Stimulated activated naive CD8-positive, alpha-beta T cell treated with anti-CD3 and anti-CD28 coated beads, Interleukin-15, Interleukin-2, amounts not matched to agents 100 ng/mL and 50 ng/mL, for 24 hours (primary cell): Measurements from ENCODE around the gene RPS21.
"Not testable (repeated sequence)": the region's sequence is repeated elsewhere in the genome, so short reads cannot be mapped to it uniquely, and the experiment has no call there.

Source experiments
- H3K27ac Mint-ChIP-seq: one replicate; pipeline ENCODE4 v1.8.0; 2021; ENCODE audit warnings: mild to moderate bottlenecking, mixed read lengths
- H3K27me3 Mint-ChIP-seq: one replicate; pipeline ENCODE4 v1.8.0; 2021; ENCODE audit warnings: mixed read lengths
- H3K36me3 Mint-ChIP-seq: one replicate; pipeline ENCODE4 v1.8.0; 2021; ENCODE audit warnings: low read depth, mixed read lengths
- H3K4me1 Mint-ChIP-seq: one replicate; pipeline ENCODE4 v1.8.0; 2021; ENCODE audit warnings: low read depth, mixed read lengths
- H3K4me3 Mint-ChIP-seq: one replicate; pipeline ENCODE4 v1.8.0; 2021; ENCODE audit warnings: mild to moderate bottlenecking, mixed read lengths
- H3K9me3 Mint-ChIP-seq: one replicate; pipeline ENCODE4 v1.8.0; 2021; ENCODE audit warnings: mixed read lengths

Gene RPS21

GRCh38 chr20:62425281-62426058 is 38.6 kb downstream of the RPS21 start:
- Mint-ChIP-seq H3K4me3 (no peak overlapping the region), H3K36me3 (no peaks in the 10 kb centered on the region), H3K27me3 (no peaks in the 10 kb centered on the region), H3K27ac (no peak overlapping the region), H3K4me1 (no peaks in the 10 kb centered on the region), H3K9me3 (no peaks in the 10 kb centered on the region)

- not testable (repeated sequence) for H3K9me3 Mint-ChIP-seq, H3K4me3 Mint-ChIP-seq, H3K4me1 Mint-ChIP-seq, H3K27ac Mint-ChIP-seq, H3K36me3 Mint-ChIP-seq, H3K27me3 Mint-ChIP-seq
These were observed 39.1 kb downstream of the RPS21 start for GRCh38 chr20:62426059-62426348.

- H3K9me3 Mint-ChIP-seq, result no peaks in the 10 kb centered on the region
- no peak overlapping the region for H3K4me3 Mint-ChIP-seq
- H3K36me3 Mint-ChIP-seq, result no peaks in the 10 kb centered on the region
- no peak overlapping the region for H3K27ac Mint-ChIP-seq
- no peaks in the 10 kb centered on the region for H3K27me3 Mint-ChIP-seq
- H3K4me1 Mint-ChIP-seq, result no peaks in the 10 kb centered on the region
These were observed 39.8 kb downstream of the RPS21 start for GRCh38 chr20:62426699-62427131.

GRCh38 chr20:62427172-62428001 is 40.5 kb downstream of the RPS21 start, which contains the start of gene RBBP8NL:
Gene RBBP8NL, minus strand, starts transcription at chr20:62427539. Its CDS starts 7,892 bp downstream, at chr20:62419647.
- Mint-ChIP-seq H3K4me1 (no peaks in the 10 kb centered on the region), H3K4me3 (no peak within 1 kb of the TSS), H3K27ac (no peak within 1 kb of the TSS), H3K9me3 (no peaks in the 10 kb centered on the region), H3K27me3 (no peaks in the 10 kb centered on the region), H3K36me3 (no peaks in the 10 kb centered on the region)

GRCh38 chr20:62428002-62428372 is 41.1 kb downstream of the RPS21 start:
- H3K4me1 Mint-ChIP-seq, result no peaks in the 10 kb centered on the region
- no peaks in the 10 kb centered on the region for H3K36me3 Mint-ChIP-seq
- H3K9me3 Mint-ChIP-seq, result no peaks in the 10 kb centered on the region
- H3K27ac Mint-ChIP-seq, result no peak overlapping the region
- no peak overlapping the region for H3K4me3 Mint-ChIP-seq
- no peaks in the 10 kb centered on the region for H3K27me3 Mint-ChIP-seq

- Mint-ChIP-seq H3K4me3 (no peak overlapping the region), H3K4me1 (no peaks in the 10 kb centered on the region), H3K9me3 (no peaks in the 10 kb centered on the region), H3K27ac (no peak overlapping the region), H3K36me3 (no peaks in the 10 kb centered on the region), H3K27me3 (peaks cover 1% of the 10 kb centered on the region)
These were observed 41.7 kb downstream of the RPS21 start for GRCh38 chr20:62428396-62429295.

- no peak overlapping the region for H3K27ac Mint-ChIP-seq
- H3K4me1 Mint-ChIP-seq, result no peaks in the 10 kb centered on the region
- H3K27me3 Mint-ChIP-seq, result peaks cover 11% of the 10 kb centered on the region
- H3K4me3 Mint-ChIP-seq, result no peak overlapping the region
- no peaks in the 10 kb centered on the region for H3K36me3 Mint-ChIP-seq
- no peaks in the 10 kb centered on the region for H3K9me3 Mint-ChIP-seq
These were observed 42.8 kb downstream of the RPS21 start for GRCh38 chr20:62429455-62430310.

GRCh38 chr20:62430311-62430853 is 43.5 kb downstream of the RPS21 start:
- no peaks in the 10 kb centered on the region for H3K4me1 Mint-ChIP-seq
- H3K9me3 Mint-ChIP-seq, result no peaks in the 10 kb centered on the region
- peaks cover 11% of the 10 kb centered on the region for H3K27me3 Mint-ChIP-seq

GRCh38 chr20:62430866-62431447 is 44.1 kb downstream of the RPS21 start:
- no peaks in the 10 kb centered on the region for H3K4me1 Mint-ChIP-seq
- no peak overlapping the region for H3K4me3 Mint-ChIP-seq
- H3K36me3 Mint-ChIP-seq, result no peaks in the 10 kb centered on the region
- no peaks in the 10 kb centered on the region for H3K9me3 Mint-ChIP-seq
- H3K27me3 Mint-ChIP-seq, result peaks cover 11% of the 10 kb centered on the region
- no peak overlapping the region for H3K27ac Mint-ChIP-seq

More at GRCh38 chr20:62430311-62430853, 43.5 kb downstream of the RPS21 start:
- H3K4me3 Mint-ChIP-seq, result no peak overlapping the region
- H3K36me3 Mint-ChIP-seq, result no peaks in the 10 kb centered on the region
- no peak overlapping the region for H3K27ac Mint-ChIP-seq

- Mint-ChIP-seq H3K4me3 (no peak overlapping the region), H3K4me1 (no peaks in the 10 kb centered on the region), H3K36me3 (no peaks in the 10 kb centered on the region), H3K9me3 (no peaks in the 10 kb centered on the region), H3K27ac (no peak overlapping the region), H3K27me3 (peaks cover 11% of the 10 kb centered on the region)
These were observed 47.0 kb downstream of the RPS21 start for GRCh38 chr20:62433658-62434497.

- no peak overlapping the region for H3K27ac Mint-ChIP-seq
These were observed 49.8 kb downstream of the RPS21 start for GRCh38 chr20:62436692-62437091.

GRCh38 chr20:62437496-62437895 is 50.6 kb downstream of the RPS21 start:
- no peaks in the 10 kb centered on the region for H3K4me1 Mint-ChIP-seq
- H3K36me3 Mint-ChIP-seq, result no peaks in the 10 kb centered on the region
- H3K27me3 Mint-ChIP-seq, result peaks cover 11% of the 10 kb centered on the region
- no peaks in the 10 kb centered on the region for H3K9me3 Mint-ChIP-seq
- H3K27ac Mint-ChIP-seq, result no peak overlapping the region
- H3K4me3 Mint-ChIP-seq, result no peak overlapping the region

More at GRCh38 chr20:62436692-62437091, 49.8 kb downstream of the RPS21 start:
- Mint-ChIP-seq H3K36me3 (no peaks in the 10 kb centered on the region), H3K4me3 (no peak overlapping the region), H3K27me3 (peaks cover 11% of the 10 kb centered on the region), H3K4me1 (no peaks in the 10 kb centered on the region), H3K9me3 (no peaks in the 10 kb centered on the region)

GRCh38 chr20:62437927-62438326 is 51.0 kb downstream of the RPS21 start:
- Mint-ChIP-seq H3K36me3 (no peaks in the 10 kb centered on the region), H3K4me1 (no peaks in the 10 kb centered on the region), H3K9me3 (no peaks in the 10 kb centered on the region), H3K27ac (no peak overlapping the region), H3K4me3 (no peak overlapping the region), H3K27me3 (peaks cover 11% of the 10 kb centered on the region)
